Measurements from ENCODE around the gene CD300C.
"Not testable (repeated sequence)": the region's sequence is repeated elsewhere in the genome, so short reads cannot be mapped to it uniquely, and the experiment has no call there.

CD300C gene

GRCh38 chr17:74545843-74546230 is at the start of gene CD300C:
Gene CD300C, minus strand, starts transcription at chr17:74546115. Its CDS starts 333 bp downstream, at chr17:74545782.
- DNase-seq: peak; percentile 20

GRCh38 chr17:74595037-74595750 is 49.3 kb upstream of the CD300C start:
- no peak for DNase-seq

DNA sequence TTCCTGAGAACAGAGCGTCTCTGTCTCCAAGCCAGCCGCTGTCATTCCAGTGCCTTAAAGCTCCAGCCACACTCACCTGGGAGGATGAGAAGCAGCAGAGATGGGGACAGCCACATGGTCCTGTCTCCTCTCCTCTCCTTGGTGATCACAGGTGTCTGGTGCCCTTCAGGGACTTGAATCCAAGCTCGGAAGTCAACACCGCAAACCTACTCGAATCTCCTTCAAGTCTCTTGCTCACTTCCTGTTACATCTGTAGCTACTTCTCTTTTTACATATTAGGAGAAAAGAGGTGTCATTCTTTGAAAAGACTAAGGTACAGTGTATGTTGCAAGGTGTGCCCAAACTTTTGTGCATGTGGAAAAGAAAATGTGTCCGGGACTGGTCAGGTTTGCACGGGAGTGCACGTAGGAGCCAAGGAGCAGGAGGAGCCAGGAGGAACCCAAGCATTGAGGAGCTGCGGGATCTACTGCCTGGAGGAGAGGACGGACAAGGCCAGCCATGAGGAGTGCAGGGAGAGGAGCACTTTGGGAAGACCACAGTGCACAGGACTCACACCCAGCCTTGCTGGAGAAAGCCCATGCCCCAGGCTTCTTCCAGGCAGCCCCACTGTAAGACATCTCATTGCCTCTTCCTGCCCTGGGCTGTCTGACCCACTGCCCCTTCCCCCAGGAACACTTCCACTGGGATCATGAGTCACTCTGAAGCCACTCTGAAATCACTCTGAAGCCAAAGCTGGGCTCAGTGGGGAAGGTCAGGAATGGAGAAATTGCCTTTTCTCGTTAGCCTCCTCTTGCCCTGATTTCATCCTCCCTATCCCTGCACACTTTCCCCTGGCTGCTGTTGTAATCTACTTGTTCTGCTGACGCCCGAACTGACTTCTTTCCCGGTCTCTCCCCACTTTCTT is 46.4 kb upstream of the CD300C start, which contains the start of gene CD300LD:
TSS of gene CD300LD (minus strand) at position 197 of the 904 bp plus-strand sequence. CDS start at position 116, 81 bp downstream.
- no peak for DNase-seq

DNA sequence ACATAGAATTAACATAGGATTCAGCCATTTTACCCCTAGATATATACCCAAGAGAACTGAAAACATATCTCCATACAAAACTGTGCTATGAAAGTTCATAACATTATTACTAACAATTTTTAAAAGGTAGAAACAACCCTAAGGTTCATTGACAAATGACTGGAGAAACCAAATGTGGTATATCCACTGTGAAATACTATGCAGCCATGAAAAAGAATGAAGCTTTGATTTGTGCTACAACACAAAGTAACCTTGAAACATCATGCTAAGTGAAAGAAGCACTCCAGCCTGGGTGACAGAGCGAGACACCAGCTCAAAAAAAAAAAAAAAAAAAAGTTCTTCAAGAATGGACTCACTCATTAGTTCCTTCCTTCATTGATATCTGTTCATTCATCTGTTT is 45.6 kb upstream of the CD300C start:
- DNase-seq: no peak

- no peak for DNase-seq
Observed at GRCh38 chr17:74585711-74586110, 39.8 kb upstream of the CD300C start.

GRCh38 chr17:74584292-74585060 is 38.6 kb upstream of the CD300C start:
- DNase-seq: no peak

GRCh38 chr17:74582633-74583032 is 36.7 kb upstream of the CD300C start:
- DNase-seq: no peak

GRCh38 chr17:74579900-74580299 is 34.0 kb upstream of the CD300C start:
- DNase-seq: no peak

- DNase-seq: no peak
Observed at GRCh38 chr17:74578979-74579378, 33.1 kb upstream of the CD300C start.

- DNase-seq: no peak
Observed at GRCh38 chr17:74574489-74575142, 28.7 kb upstream of the CD300C start.

GRCh38 chr17:74573635-74574034 is 27.7 kb upstream of the CD300C start:
- DNase-seq: not testable (repeated sequence)

DNA sequence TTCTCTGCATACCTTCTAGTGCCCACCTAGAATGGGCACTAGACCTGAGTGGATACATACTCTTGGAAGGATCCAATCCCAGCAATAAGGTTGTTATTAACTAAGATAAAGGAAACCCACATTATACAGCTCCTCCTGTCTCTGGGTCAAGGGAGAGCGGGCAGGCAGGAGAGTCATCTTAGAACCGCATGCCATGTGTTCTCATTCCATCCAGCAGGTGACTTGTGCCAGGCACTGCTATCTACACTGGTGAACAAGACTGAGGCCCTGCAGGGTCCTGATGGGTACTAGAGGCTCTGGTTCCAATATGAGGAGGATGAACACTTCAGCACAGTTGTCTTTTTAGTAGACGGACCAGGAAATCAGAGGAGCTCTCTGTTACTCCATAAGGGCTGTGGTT is 27.3 kb upstream of the CD300C start:
- DNase-seq: no peak

GRCh38 chr17:74571621-74572270 is 25.8 kb upstream of the CD300C start:
- DNase-seq: no peak

DNA sequence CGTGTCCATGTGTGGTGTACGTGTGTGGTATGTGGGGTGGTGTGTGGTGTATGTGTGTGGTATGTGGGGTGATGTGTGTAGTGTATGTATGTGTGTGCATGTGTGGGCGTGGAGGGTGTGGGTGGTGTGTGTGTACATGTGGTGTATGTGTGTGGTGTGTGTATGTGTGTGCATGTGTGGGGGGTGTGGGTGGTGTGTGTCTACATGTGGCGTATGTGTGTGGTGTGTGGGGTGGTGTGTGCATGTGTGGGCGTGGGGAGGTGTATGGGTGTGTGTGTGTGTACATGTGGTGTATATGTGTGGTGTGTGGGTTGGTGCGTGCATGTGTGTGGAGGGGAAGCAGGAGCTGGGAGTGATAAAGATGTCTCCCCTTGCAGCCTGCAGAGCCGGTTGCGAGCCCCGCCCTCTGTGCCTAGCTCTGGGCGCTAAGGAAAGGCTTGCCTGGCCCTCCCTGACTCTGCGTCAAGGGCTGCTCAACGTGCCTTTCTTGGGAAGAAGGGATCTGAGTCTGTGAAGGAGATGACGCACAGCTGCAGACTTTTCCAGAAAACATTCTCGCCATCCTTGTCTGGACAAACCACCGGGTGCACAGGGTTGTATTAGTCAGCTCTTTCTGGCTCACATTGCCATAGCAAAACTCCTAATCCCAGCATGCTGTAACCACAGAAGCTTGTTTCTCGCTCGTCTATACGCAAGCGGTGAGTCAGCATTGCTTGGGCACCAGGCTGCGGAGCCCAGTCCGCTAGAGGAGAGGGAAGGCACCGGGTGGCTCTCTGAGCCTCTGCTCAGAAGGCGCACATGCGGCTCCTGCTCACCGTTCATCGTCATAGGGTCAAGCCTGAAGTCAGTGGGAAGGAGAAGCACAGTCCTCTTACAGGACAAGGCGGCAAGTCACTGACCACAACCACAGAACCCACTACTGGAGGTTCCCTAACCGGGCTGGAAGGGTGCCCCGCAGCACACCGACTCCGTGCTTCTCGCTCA is 23.4 kb upstream of the CD300C start:
- DNase-seq: peak; percentile 18

DNA sequence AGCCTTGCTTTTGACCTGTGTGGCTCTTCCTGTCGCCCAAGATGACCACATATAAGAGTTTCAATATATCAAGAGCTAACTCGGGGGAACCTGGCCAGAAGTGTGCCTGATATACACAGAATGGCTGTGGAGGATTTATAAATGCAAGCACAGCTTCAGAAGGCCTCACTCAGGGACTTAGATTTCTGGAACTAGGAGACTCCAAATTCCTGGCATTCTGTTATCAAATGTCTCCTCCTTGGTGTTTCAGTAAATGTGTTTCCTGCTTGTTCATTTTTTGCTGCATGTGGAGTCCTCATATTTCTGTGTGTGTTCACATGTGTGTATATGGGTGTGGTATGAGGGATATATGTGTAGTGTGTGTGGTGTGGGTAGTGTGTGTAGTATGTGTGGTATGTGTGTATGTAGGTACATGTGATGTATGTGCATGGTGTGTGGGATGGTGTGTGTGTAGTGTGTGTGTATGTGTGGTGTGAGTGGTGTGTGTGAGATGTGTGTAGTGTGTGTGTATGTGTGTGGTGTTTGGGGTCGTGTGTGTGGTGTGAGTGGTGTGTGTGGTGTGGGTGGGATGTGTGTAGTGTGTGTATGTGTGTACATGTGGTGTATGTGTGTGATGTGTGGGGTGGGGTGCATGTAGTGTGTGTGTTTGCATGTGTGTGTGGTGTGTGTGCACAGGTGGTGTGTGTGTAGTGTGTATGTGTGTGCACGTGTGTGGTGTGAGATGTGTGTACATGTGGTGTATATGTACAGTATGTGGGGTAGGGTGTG is 22.4 kb upstream of the CD300C start:
- DNase-seq: no peak

GRCh38 chr17:74567397-74567796 is 21.5 kb upstream of the CD300C start, which contains the start of gene CD300H:
Gene CD300H, minus strand, starts transcription at chr17:74567509.
- no peak for DNase-seq

DNA sequence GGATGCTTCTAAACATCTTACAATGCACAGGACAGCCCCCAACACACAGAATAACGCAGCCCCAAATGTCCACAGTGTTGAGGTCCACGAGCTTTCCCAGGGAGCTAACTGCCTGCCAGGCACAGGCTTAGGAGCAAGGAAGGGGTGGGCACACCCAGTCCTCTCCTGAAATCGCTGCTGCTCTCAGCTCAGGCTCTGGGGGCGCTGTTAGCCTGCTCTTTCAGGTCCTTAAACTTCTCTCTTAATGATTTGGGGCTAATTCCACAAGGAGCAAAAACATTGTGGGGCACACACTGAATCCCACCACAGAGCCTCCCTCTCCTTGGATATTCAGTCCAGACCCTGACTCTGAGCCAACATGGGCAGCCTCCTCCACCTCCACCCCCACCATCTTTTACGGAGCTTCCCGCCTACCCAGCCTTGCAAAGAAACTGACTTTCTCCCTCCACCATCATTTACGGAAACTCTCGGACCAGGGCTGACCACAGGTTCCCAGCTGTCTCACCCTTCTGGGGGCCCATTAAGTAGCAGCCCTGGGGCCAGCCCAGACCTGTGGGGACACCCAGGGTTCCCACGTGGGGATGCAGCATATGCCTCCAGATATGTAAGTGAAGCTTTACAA is 20.3 kb upstream of the CD300C start:
- DNase-seq: peak; percentile 23

- DNase-seq: no peak
Observed at GRCh38 chr17:74565126-74565525, 19.2 kb upstream of the CD300C start.

DNA sequence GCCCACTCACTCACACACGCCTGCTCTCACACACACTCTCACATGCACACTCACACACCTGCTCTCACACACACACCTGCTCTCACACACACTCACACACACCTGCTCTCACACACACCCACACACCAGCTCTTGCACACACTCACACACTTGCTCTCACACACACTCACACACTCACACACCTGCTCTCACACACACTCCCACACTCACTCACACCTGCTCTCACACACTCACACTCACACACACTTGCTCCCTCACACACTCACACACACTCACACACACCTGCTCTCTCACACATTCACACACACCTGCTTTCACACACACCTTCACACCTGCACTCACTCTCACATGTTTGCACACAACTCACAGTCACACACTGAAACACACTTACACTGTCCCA is 17.4 kb upstream of the CD300C start:
- no peak for DNase-seq

Data from CD4-positive, alpha-beta T cell treated with Interleukin-12 subunit alpha and Interleukin-12 subunit beta, for 1 hour (primary cell).